ENCODE results near the gene BANK1.
A peak's percentile ranks its signal among the peaks of the same experiment; 100 is the strongest.

The BANK1 gene

DNA sequence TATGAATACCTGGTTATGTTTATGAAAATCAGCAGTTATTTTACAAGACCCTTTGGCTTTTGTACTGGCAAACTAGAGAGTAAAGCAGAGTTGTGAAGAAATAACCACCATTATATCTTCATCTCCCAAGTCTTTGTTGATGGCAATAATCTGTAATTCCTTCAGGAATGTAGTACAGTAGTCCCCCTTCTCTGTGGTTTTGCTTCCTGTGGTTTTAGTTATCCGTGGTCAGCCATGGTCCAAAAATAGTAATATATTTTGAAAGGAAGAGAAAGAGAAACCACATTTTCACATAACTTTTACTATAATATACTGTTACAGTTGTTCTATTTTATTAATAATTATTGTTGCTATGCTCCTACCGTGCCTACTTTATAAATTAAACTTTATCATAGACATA, 27.8 kb downstream of the BANK1 start:
- DNase-seq = no peak

DNA sequence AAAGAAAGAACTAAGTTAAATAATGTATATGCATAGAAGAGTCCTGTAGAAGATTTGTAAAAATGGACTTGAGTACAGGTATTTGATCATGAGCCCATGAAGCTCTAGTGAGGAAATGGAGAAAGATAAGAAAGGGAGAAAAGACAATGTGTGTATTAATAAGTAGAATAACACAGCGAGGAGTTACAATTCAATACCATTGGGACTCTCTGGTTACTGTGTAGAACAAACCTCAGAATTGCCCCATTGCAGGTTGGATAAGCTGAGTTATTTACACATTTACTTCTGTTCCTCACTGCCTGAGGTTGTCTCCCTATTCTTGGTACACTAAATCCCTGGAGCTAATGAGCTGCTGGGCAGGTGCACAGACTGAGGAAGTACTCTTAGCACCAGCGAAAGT, 33.3 kb downstream of the BANK1 start:
- no peak for DNase-seq

DNA sequence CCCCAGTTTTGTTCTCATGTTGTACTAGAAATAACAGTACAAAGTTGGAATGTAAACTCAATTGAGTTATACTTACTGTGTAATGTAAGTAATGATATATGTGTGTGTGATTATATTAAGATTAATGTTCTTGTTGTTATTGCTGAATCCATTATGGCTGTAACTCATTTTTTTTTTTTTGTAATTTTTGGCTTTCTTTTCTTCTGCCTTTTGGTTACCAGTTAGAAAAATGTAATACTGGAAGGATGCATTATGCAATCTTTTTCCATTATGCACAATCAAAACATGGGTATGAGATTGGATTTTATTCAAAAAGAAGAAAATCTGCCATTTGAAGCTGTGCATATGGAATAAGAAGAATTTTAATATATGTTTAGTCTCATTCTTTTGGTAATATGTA, 34.0 kb downstream of the BANK1 start:
- no peak for DNase-seq

DNA sequence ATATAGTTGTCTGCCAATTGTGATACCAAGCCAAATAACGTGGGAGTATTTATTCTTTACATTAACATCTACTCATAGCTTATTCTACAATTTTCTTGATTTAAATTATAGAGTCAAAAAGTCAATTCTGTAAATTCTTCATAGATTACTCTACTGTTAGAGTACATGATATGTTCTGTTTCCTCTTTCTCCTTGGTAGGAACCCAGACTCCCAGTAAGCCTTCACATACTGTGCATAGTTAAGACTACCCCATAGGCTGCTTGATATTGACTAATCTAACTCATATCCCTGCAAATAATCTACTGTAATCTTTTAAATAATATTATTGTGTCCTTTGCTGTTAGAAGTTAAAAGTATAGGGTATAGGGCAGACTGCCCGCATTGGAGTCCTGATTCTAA, 35.4 kb downstream of the BANK1 start:
- DNase-seq = no peak

DNA sequence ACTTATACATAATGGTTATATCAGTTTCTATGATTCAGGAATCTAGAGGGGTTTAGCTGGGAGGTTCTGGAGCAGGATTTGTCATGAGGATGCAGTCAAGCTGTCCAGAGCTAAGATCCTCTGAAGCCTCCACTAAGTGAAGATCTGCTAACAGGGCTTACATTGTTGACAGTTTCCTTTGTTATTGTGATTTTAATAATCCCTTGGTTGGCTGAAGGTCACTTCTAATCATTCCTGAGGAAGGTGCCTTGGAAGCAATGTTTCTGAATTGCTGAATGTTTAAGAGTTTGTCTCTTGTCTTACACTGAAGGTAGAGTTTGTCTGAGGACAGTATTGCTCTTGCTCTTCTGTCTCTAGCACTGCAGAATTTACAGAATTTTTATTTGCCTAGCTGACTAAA, 41.3 kb downstream of the BANK1 start:
- no peak for DNase-seq

DNA sequence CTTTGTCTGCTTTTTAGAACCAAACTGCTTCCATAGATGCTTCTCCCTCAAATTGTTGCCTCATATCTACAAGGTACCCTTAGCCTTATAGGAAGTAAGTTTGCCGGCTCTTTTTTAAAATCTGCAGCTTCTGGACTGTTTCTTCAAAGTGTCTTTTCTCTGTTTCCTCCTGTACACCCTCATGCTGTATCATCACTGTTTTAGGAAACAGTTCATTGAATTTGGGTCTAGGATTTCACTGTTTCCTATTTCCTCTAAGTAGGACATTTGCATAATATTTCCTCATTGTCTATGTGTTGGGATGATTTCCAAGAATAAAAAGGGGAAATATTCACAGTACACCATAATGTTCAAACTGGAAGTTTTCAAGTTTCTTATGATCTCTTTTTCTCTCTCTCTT, 43.0 kb downstream of the BANK1 start:
- DNase-seq = no peak

DNA sequence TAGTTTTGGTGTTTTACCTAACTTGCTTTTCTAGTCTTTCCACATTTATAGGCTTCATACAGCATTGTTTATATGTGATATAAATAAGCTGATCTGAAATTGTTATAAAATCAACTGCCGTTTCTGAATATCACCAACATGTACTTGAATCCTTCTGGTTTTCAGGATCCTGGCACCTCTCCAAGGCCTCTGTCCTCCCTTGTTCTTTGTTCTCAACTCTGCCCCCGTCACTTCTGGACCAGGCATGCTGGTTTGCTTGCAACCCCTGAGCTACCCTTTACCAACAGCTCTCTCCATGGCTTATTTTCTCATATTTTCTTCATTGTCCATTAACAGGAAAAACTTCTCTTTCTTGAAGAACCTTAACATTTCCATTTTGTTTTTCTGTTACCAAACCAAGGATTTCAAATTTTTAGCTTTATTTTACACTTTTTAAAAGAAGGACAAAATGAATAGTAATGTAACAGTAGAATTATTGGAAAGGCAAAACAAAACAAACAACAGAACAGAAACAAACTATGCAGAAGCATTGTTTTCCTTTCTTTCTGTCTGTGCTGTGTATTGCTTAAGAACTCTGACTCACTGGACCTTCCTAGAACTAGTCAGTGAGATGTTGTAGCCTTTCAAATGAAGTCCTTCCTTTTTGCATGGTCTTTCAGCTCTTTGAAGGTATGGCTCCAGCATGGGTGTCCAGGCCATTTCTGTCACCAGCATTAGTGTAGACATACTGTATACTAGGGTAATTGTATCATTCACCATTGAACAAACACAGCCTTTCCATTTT, 44.8 kb downstream of the BANK1 start:
- peak in 15 of 56 donors; percentile 0 to 30 (median 1) for DNase-seq

DNA sequence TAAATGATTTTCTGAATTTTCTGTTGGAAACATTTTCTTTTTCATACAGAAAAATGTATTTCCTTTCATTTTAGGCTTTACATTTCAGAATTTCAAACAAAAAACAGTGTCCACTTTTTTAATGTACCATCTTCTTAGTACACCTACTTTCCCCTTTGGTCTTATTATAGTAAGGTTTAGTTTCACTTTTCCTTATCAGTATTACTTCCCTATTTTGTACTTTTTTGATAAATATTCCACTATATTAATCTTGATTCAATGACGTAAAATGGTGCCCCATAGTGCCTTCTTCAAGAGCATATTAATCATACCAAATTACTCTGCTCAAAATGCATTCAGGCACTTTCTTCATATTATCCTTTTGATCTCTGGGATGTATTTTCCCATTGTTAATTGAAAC, 52.5 kb downstream of the BANK1 start:
- DNase-seq = no peak

DNA sequence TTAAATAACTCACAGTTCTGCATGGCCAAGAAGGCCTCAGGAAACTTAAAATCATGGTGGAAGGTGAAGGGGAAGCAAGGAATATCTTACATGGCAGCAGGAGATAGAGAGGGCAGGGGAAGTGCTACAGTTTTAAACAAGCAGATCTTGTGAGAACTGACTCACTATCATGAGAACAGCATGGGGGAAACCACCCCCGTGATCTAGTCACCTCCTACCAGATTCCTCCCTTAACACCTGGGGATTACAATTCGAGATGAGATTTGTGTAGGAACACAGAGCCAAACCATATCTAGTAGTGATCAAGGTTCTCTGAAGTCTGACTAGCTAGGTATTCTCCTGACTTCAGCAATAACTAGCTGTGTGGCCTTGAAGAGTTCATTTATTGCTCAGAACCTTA, 56.0 kb downstream of the BANK1 start:
- DNase-seq = no peak

DNA sequence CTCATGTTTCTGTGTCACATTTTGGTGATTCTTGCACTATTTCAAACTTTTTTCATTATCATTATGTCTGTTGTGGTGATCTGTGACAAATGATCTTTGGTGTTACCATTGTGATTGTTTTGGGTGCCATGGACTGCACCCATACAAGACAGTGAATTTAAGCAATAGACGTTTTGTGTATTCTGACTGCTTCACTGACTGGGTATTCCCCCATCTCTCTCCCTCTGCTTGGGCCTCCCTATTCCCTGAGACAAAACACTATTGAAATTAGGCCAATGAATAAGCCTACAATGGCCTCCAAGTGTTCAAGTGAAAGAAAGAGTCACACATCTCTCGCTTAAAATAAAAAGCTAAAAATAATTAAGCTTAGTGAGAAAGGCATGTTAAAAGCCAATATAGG, 60.2 kb downstream of the BANK1 start:
- no peak for DNase-seq

DNA sequence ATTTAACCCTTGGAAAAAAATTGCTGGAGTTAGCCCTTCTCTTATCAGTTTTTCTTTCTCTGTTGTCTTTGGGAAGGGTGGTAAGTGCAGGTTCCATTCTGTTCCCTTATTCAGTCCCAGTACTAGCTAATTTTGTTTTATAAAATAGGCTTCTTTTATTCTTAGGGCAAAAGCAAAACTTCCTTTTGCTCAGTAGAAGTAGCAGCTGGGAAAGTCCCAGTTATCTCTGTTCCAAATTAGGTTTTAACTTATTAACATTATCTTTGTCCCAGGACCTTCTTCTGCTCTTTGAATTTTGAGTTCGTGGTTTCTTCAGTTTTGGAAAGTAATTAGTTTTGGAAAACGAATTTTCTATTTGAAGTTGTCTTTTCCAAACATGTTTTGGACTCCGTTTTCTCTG, 61.1 kb downstream of the BANK1 start:
- no peak for DNase-seq

DNA sequence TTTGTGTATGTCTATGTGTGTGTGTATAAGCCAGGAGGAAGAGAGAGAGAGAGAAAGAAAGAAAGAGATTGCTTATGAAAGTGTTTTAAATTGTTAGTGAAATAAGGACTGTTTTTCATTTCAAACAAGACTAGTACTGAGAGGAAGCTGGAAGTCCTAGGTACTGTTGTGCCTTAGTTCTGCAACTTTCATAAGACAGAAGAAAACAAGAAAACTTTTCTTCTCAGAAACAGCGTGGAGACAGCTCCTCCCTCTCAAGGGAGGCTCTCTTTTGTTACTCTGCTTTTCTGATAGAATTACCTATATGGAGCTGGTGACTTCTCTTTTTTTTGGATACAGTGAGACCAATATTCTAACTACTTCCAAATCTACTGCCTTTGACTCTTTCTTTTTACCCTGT, 62.5 kb downstream of the BANK1 start:
- no peak for DNase-seq

DNA sequence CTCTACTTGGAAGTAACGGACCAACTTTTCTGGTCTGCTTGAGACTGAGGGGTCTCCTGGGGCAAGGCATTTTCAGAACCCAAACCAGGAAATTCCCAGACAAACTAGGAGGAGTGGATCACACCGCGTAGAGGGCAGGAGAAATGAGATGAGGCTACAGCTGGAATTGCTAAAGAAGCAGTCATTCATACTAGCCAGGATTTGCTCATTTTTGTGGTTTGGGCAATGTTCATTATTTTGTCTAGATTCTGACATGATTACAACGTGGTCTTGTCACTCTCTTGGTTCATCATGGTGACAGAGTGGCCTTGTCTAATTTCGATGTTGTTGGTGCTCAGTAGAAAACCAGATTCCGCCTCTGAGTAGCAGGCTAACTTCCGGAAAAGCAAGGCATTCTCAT, 63.2 kb downstream of the BANK1 start:
- no peak for DNase-seq

DNA sequence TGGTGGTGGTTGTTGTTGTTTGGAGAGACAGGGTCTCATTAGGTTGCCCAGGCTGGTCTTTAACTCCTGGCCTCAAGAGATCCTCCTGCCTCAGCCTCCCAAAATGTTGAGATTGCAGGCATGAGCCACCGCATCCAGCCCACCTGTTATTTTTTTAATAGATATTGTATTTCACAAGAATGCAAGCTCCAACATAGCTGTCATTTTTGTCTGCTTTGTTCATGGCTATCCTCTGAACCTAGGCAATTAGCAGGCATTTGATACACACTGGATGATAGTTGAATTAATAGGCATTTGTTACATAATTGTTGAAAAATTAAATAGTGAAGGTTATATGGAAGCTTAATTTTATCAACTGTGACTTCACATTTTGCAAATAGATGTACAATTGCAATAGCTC, 64.7 kb downstream of the BANK1 start:
- no peak for DNase-seq

DNA sequence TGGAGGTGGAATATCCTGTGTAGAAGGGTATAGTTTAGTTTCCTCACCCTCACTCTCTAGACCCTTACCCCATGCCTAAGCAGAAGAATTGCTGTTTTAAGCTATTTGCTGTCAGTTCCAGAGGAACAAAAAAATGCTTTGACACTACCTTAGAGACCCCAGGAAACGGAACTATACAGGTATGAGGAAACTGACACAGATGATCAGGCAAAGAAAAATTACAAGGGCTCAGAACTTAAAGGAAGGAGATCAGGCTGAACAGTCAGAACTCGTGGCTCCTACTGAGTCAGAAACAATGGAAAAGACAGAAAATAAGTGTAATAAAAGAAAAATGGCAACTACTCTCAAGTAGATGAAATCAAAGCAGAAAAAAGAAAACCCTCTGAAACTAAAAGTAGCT, 65.6 kb downstream of the BANK1 start:
- DNase-seq = no peak

DNA sequence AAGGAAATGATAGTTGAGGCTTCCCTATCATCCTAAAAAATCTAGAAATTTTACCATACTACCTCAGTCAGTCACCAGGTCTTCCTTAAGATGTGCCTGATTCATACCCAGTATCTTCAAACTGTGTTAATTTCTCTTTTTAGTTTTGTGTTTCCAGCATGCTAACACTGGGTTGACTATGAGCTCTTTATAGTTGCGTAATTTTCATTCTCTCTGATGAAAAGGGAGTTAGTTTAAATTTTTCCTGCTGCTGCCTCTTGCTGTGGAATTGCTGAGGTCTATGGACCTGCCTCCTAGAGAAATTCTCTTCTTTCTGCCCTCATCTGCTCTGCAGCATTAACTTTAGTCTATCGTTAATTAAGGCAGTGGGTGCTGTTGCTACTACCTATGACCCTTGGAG, 66.6 kb downstream of the BANK1 start:
- DNase-seq = no peak

DNA sequence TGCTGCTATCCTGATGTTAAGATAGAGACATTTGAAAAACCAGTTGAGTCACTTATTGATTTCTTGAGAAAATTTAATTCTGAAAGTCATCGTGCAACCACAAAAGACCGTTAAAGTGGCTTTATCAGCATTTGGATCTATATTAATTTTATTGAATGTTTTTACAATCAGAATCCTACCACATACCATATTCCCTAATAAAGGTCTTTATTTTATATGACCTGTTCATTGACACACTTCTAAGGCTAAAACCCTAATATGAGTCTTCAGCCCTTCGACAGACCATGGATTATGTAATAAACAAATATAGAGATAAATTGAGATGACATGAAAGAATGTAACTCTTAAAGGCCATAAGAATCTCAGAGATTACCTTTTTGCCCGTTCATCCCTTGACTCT, 68.1 kb downstream of the BANK1 start:
- no peak for DNase-seq

DNA sequence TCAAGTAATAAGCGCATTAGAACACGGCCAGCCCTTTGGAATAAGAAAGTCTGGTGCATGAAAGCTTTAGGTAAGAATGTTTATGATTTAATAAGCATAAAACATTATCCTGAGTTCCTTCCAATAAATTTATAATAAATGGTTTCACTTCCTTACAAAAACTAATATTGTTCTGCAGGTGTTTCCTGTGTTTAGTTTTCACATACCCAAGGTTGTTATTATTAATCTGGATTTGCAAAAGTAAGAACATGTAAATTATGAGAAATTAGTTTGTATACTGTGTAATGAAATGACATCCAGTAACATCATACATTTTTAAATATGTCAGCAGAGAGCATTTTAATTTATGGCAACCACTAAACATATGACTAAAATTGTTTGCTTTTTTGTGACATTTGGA, 72.1 kb downstream of the BANK1 start:
- DNase-seq = no peak

DNA sequence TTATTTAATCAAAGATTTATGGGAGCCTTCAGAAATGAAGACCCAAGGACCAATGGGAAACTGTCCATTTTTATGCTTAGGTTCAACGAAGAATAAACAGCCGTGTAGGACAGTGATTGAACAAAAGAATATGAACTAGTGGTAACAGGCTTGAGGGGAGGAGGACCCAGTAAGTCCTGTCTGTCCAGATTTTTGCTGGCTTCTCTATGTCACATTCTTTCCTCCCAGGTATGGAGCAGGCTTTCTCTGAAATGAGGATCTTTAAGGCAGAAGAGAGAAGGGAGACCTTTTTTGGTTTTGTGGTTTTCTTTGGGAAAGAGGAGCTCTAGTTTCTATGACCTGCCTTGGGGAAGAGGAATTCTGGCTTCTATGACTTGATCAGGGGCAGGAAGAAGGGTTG, 74.1 kb downstream of the BANK1 start:
- no peak for DNase-seq

DNA sequence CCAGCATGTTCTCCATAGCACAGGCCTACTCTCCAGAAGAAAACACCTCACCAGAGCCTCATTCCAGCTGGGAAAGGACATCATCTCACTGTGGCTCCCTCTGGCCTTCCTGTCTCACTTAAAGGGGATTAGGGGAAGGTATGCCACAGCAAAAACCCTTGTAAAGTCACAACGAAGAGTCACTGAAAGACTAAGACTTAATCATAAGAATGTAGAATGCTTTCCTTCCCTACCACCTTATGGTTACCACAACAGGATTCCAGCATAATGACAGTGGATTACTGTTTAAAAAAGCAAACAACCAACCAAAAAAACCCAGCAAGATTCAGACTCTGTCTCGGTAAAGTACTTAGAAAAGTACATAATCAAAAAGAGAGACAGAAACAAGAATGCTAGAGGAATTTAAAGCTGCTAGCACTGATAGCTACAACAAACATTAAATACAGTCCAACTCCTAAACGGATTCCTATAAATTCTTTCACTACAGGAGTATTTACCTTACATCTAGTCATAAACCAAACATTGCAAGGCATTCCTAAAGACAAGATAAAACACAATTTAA, 75.1 kb downstream of the BANK1 start:
- DNase-seq = no peak

DNA sequence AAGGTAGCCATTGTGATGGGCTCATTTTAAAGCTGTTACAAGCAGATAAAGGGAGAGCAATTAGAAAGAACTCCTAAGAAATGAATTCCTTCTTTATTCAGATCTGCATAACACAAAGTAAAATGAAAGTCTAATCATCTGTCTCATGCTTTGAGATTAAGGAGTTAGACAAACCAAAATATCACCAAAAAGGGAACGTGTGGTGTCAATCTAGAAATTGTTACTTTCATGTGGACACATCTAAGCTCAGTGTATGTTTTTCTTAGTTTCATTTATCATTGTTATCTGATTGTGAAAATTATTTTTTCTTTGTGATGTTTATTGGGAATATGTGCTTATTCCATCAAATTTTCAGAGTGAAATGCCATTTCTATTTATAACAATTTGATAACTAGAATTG, 80.3 kb downstream of the BANK1 start:
- no peak for DNase-seq

DNA sequence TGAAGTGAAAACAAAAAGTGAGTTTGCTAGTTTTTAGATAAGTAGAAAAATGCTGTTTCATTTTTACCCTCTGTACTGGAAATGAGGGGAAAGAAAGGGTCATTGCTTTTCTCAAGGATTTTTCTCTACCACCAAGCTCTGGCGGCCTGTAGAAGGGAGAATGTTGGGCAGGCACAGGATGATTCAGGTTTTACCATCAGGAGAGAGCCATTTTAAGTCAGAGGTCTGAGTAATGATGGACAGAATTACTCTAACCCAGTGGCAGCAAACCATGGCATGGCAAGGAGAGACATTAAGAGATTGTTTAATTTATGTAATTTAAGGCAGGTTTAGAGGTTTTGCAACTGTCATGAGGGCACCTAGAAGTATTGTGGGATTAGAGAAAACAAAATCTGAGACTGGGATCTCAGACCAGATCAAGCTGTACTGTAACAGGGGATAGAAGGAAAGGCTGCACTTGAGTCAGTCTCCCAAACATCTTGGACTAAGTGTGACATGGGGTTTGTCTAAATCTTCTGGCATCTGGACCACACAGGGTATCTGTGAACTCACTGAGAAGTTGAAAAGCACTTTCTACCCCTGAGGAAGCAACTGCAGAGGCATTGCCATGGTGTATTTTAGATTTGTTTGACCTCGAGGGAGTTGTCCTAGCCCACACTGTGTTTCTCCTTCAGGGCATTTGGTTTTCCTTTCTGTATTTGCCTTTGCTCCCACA, 81.6 kb downstream of the BANK1 start:
- no peak for DNase-seq

DNA sequence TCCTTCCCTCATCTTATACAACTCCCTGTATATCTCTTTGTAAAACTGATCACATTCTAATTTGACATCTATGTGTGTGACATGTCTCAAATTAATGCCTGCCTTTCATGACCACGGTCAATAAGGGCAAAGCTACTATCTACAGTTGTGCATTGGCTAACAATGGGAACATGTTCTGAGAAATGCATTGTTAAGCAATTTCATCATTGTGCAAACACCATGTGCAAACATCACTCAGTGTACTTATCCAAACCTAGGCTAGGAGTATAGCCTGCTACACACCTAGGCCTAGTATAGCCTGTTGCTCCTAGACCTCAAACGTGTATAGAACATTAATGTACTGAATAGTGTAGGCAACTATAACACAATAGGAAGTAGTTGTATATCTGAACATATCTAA, 95.0 kb downstream of the BANK1 start:
- no peak for DNase-seq

All from amygdala (tissue), 56 donors.